H9 (cell line): ENCODE measurements around the gene RNF175. TPM values are rescaled to one million over a fixed set of nuclear protein-coding genes. Genes with fewer than 3 reads are reported as not detected.

Experiments
- DNase-seq: peaks from one replicate; pipeline ENCODE4 v3.0.0-alpha.2; 2017
- H2AFZ ChIP-seq: one replicate; pipeline ENCODE4 v1.6.1; 2013; ENCODE audit warnings: mild to moderate bottlenecking, low read length, control low read depth, moderate library complexity
- H2AK5ac ChIP-seq: 2 replicates; pipeline ENCODE4 v1.6.1; 2013; ENCODE audit warnings: low read length, control low read depth, mixed read lengths; ENCODE audit not compliant: insufficient read length
- H2BK120ac ChIP-seq: one replicate; pipeline ENCODE4 v1.6.1; 2013; ENCODE audit warnings: low read depth, mild to moderate bottlenecking, low read length, control low read depth, inconsistent platforms; ENCODE audit not compliant: poor library complexity, severe bottlenecking
- H2BK12ac ChIP-seq: 2 replicates; pipeline ENCODE4 v1.6.1; 2013; ENCODE audit warnings: low read length, control low read depth, mixed read lengths, low read depth; ENCODE audit not compliant: insufficient read length
- H2BK15ac ChIP-seq: 2 replicates; pipeline ENCODE4 v1.6.1; 2013; ENCODE audit warnings: low read depth, low read length, control low read depth
- H2BK20ac ChIP-seq: one replicate; pipeline ENCODE4 v1.6.1; 2013; ENCODE audit warnings: low read depth, mild to moderate bottlenecking, low read length, control low read depth, inconsistent platforms; ENCODE audit not compliant: poor library complexity, severe bottlenecking
- H2BK5ac ChIP-seq: 2 replicates; pipeline ENCODE4 v1.6.1; 2013; ENCODE audit warnings: low read length, control low read depth, mixed read lengths; ENCODE audit not compliant: insufficient read length
- H3K14ac ChIP-seq: 2 replicates; pipeline ENCODE4 v1.6.1; 2013; ENCODE audit warnings: low read length, control low read depth; ENCODE audit not compliant: insufficient read depth
- H3K18ac ChIP-seq: 2 replicates; pipeline ENCODE4 v1.6.1; 2013; ENCODE audit warnings: low read depth, mild to moderate bottlenecking, mixed read lengths, low read length, control low read depth; ENCODE audit not compliant: insufficient read length
- H3K23ac ChIP-seq: 2 replicates; pipeline ENCODE4 v1.6.1; 2013; ENCODE audit warnings: low read length, control low read depth, mixed read lengths, low read depth; ENCODE audit not compliant: insufficient read length
- H3K23me2 ChIP-seq: 2 replicates; pipeline ENCODE4 v1.6.1; 2013; ENCODE audit warnings: low read depth, mild to moderate bottlenecking, mixed read lengths, low read length, control low read depth; ENCODE audit not compliant: insufficient read length, poor library complexity, severe bottlenecking
- H3K27ac ChIP-seq: 2 replicates; pipeline ENCODE4 v1.5.1; 2013; ENCODE audit warnings: low read length, control low read depth, mixed read lengths, low read depth; ENCODE audit not compliant: insufficient read length
- H3K27me3 ChIP-seq: 2 replicates; pipeline ENCODE4 v1.6.1; 2013; ENCODE audit warnings: low read length, control low read depth, inconsistent platforms; ENCODE audit not compliant: insufficient read depth
- H3K4ac ChIP-seq: 2 replicates; pipeline ENCODE4 v1.6.1; 2013; ENCODE audit warnings: low read depth, mild to moderate bottlenecking, control low read depth, inconsistent platforms, low read length, moderate library complexity
- H3K4me1 ChIP-seq: 2 replicates; pipeline ENCODE4 v1.6.1; 2013; ENCODE audit warnings: low read length, control low read depth, inconsistent platforms; ENCODE audit not compliant: insufficient read depth
- H3K4me2 ChIP-seq: 2 replicates; pipeline ENCODE4 v1.6.1; 2013; ENCODE audit warnings: low read length, control low read depth, mixed read lengths; ENCODE audit not compliant: insufficient read length, insufficient read depth
- H3K56ac ChIP-seq: 2 replicates; pipeline ENCODE4 v1.6.1; 2013; ENCODE audit warnings: low read depth, mild to moderate bottlenecking, mixed read lengths, low read length, control low read depth; ENCODE audit not compliant: insufficient read length
- H3K79me1 ChIP-seq: 2 replicates; pipeline ENCODE4 v1.6.1; 2013; ENCODE audit warnings: low read depth, mild to moderate bottlenecking, moderate library complexity, low read length, control low read depth, inconsistent platforms; ENCODE audit not compliant: insufficient read depth, poor library complexity, severe bottlenecking
- H3K79me2 ChIP-seq: 2 replicates; pipeline ENCODE4 v1.6.1; 2013; ENCODE audit warnings: low read length, control low read depth, inconsistent platforms; ENCODE audit not compliant: insufficient read depth
- H3K9ac ChIP-seq: 2 replicates; pipeline ENCODE4 v1.6.1; 2013; ENCODE audit warnings: low read length, control low read depth, mixed read lengths; ENCODE audit not compliant: insufficient read length; ENCODE audit errors: extremely low read depth
- H3K9me3 ChIP-seq: one replicate; pipeline ENCODE4 v1.6.1; 2013; ENCODE audit warnings: low read depth, low read length, inconsistent platforms; ENCODE audit not compliant: control insufficient read depth
- H3T11ph ChIP-seq: one replicate; pipeline ENCODE4 v1.6.1; 2013; ENCODE audit warnings: mild to moderate bottlenecking, low read length, control low read depth, inconsistent platforms
- H4K20me1 ChIP-seq: one replicate; pipeline ENCODE4 v1.6.1; 2013; ENCODE audit not compliant: control insufficient read depth, insufficient read length, insufficient read depth
- H4K5ac ChIP-seq: 2 replicates; pipeline ENCODE4 v1.6.1; 2013; ENCODE audit warnings: low read depth, mild to moderate bottlenecking, mixed read lengths, low read length, control low read depth; ENCODE audit not compliant: insufficient read length
- H4K8ac ChIP-seq: replicated peaks from 2 replicates; pipeline ENCODE4 v1.6.1; 2013; ENCODE audit warnings: low read length, control low read depth, mixed read lengths, low read depth; ENCODE audit not compliant: insufficient read length
- H4K91ac ChIP-seq: 2 replicates; pipeline ENCODE4 v1.6.1; 2013; ENCODE audit warnings: low read depth, mild to moderate bottlenecking, moderate library complexity, mixed read lengths, low read length, control low read depth; ENCODE audit not compliant: insufficient read length
- H3K27ac Mint-ChIP-seq, 3 experiments: 2 replicates in 2 of 3; 3 replicates in 1 of 3; pipeline ENCODE4 v1.8.0; 2020 to 2021; ENCODE audit warnings: mixed read lengths in 3 of 3, mild to moderate bottlenecking in 1 of 3, moderate library complexity in 1 of 3
- H3K27me3 Mint-ChIP-seq: 2 replicates; pipeline ENCODE4 v1.8.0; 2021; ENCODE audit warnings: low read depth, mild to moderate bottlenecking, moderate library complexity, mixed read lengths
- H3K36me3 Mint-ChIP-seq, 3 experiments: 2 replicates in 2 of 3; 3 replicates in 1 of 3; pipeline ENCODE4 v1.8.0; 2020 to 2021; ENCODE audit warnings: low read depth in 3 of 3, mixed read lengths in 3 of 3; ENCODE audit not compliant: insufficient read depth in 1 of 3
- H3K4me1 Mint-ChIP-seq, 2 experiments: 2 replicates each; pipeline ENCODE4 v1.8.0; 2020; ENCODE audit warnings: mixed read lengths in 2 of 2
- H3K4me3 Mint-ChIP-seq, 2 experiments: 2 replicates in 1 of 2; 3 replicates in 1 of 2; pipeline ENCODE4 v1.8.0; 2020 to 2021; ENCODE audit warnings: mild to moderate bottlenecking in 2 of 2, mixed read lengths in 2 of 2, moderate library complexity in 1 of 2
- H3K9me3 Mint-ChIP-seq, 2 experiments: 2 replicates in 1 of 2; 3 replicates in 1 of 2; pipeline ENCODE4 v1.8.0; 2020; ENCODE audit warnings: mild to moderate bottlenecking in 2 of 2, mixed read lengths in 2 of 2, moderate library complexity in 1 of 2
- WGBS: extraction: QIAGEN DNeasy Blood & Tissue Kit; methylation state at CpG from one replicate; pipeline ENCODE4 v1.1.7; 2013; ENCODE audit warnings: missing lambda C conversion rate, low lambda C conversion rate, mixed read lengths; ENCODE audit not compliant: insufficient read length; ENCODE audit errors: extremely low coverage; 5-methylcytosine and 5-hydroxymethylcytosine counted together
- total RNA-seq: library from RNA; stranded (reverse); gene quantifications from 2 replicates; pipeline ENCODE4 v1.2.1, GENCODE V29; 2021
- TF ChIP-seq, protein P1 (sequence below): fragments of 200-600 bp; sonication (generic); conservative IDR thresholded peaks from 3 replicates; pipeline ENCODE4 v1.8.0; 2021; ENCODE audit warnings: antibody characterized with exemption, mild to moderate bottlenecking

RNF175 gene
- total RNA-seq, 1 experiment from 2014 or later = 4.3 TPM

DNA sequence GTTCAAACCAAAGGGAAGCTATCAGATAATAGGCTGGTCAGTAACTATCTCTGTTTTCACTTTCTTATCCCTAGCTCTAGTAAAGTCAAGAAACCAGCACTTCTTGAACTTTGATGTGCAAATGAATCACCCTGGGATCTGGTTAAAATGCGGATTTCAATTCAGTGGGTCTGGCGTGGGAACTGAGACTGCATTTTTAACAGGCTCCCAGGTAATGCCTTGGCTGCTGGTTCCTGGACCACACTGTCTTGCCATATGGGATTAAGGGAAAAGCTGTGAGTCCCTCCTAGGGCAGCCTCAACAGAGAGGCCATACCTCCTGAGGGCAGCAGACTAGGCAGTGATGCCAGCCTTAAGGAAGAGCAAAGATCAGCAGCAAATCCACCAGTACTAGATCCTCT is 1.7 kb downstream of the RNF175 start:
- Histone ChIP-seq H3K27ac (no peak overlapping the region), H3K23me2 (peaks cover 11% of the 10 kb centered on the region), H3K14ac (no peak overlapping the region), H3K23ac (no peak overlapping the region), H2BK5ac (no peak overlapping the region), H2BK120ac (no peak overlapping the region), H4K5ac (no peak overlapping the region), H4K8ac (no peak overlapping the region), H3K79me1 (no peaks in the 10 kb centered on the region), H3T11ph (no peak overlapping the region), H3K79me2 (no peaks in the 10 kb centered on the region), H3K27me3 (no peaks in the 10 kb centered on the region), H2AFZ (no peak overlapping the region), H3K56ac (no peak overlapping the region), H2BK20ac (no peak overlapping the region), H4K20me1 (no peaks in the 10 kb centered on the region), H3K4me2 (peak overlapping the region; percentile 85), H2AK5ac (no peak overlapping the region), H3K4ac (no peak overlapping the region), H2BK15ac (no peak overlapping the region), H3K9ac (no peak overlapping the region), H2BK12ac (no peak overlapping the region), H3K18ac (no peak overlapping the region), H3K4me1 (peaks cover 10% of the 10 kb centered on the region), H3K9me3 (no peaks in the 10 kb centered on the region), H4K91ac (no peak overlapping the region)
- TF ChIP-seq, protein P1, sequence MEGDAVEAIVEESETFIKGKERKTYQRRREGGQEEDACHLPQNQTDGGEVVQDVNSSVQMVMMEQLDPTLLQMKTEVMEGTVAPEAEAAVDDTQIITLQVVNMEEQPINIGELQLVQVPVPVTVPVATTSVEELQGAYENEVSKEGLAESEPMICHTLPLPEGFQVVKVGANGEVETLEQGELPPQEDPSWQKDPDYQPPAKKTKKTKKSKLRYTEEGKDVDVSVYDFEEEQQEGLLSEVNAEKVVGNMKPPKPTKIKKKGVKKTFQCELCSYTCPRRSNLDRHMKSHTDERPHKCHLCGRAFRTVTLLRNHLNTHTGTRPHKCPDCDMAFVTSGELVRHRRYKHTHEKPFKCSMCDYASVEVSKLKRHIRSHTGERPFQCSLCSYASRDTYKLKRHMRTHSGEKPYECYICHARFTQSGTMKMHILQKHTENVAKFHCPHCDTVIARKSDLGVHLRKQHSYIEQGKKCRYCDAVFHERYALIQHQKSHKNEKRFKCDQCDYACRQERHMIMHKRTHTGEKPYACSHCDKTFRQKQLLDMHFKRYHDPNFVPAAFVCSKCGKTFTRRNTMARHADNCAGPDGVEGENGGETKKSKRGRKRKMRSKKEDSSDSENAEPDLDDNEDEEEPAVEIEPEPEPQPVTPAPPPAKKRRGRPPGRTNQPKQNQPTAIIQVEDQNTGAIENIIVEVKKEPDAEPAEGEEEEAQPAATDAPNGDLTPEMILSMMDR = no peak
- Mint-ChIP-seq H3K36me3 (peaks cover 8 to 19% (median 12%) of the 10 kb centered on the region in 3 experiments), H3K4me1 (peaks cover 22 to 23% of the 10 kb centered on the region in 2 experiments), H3K9me3 (peaks cover 0 to 3% of the 10 kb centered on the region in 2 experiments; a peak in 2 of 5 replicates), H3K4me3 (peak overlapping the region; percentile 70 to 88), H3K27me3 (peaks cover 51% of the 10 kb centered on the region), H3K27ac (no peak overlapping the region; a peak in 1 of 7 replicates)
- WGBS = no CpG with 5 or more reads among the region's 2 CpGs
- DNase-seq = peak; percentile 34
